HL-60/S4 treated with phorbol 12-myristate 13-acetate at 8.2 ng/mL for 4 days and 3 days (cell line): ENCODE data around the gene BAD.

Experiments
- in situ Hi-C: fragments of 300-500 bp; cut with MboI; formaldehyde crosslinking; loops from 2 replicates; pipeline ENCODE4 v1.15.0; 2022; ENCODE audit warnings: low sequenced_read_pairs

The BAD gene

DNA sequence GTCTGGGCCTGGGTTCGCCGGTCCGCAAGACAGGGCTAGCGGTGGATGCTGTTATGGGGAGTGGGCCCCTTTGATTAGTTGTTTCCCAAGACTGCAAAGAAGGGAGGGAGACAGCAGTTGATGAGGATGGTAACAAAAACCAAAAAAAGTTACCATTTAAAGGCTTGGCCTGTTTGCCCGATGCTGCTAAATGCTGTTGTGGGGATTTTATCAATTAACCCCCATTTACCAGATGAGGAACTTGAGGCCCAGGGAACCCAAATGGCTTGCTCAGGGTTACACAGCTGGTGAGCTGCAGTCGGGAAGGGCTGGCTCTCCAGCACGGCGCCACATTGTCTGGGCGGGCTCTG is 61.8 kb downstream of the BAD start:
- in situ Hi-C loops = no loop called here

DNA sequence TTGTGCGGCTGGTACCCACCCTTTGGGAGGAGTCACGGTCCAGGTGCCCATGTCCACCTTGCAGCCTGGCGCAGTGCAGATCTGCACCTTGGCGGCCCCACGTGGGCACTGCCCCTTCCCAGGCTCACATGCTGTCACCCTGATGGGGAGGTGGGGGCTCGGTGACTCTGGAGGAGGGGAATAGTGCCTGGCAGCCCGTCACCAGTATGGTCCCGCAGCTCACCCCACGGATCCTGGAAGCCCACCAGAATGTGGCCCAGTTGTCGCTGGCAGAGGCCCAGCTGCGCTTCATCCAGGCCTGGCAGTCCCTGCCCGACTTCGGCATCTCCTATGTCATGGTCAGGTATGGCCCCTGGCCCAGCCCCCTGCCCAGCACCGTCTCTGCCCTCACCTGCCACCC is 63.7 kb downstream of the BAD start:
- in situ Hi-C loops = no loop called here

GRCh38 chr11:64220271-64220670 is 64.2 kb downstream of the BAD start:
- in situ Hi-C loops = no loop called here
